DLD1 (cell line): ENCODE results near the gene PTPRM.

Source experiments
- in situ Hi-C: cut with HindIII; loops from 2 replicates; pipeline ENCODE4 v1.10.0; 2017; ENCODE audit warnings: low sequenced_read_pairs

Gene PTPRM

DNA sequence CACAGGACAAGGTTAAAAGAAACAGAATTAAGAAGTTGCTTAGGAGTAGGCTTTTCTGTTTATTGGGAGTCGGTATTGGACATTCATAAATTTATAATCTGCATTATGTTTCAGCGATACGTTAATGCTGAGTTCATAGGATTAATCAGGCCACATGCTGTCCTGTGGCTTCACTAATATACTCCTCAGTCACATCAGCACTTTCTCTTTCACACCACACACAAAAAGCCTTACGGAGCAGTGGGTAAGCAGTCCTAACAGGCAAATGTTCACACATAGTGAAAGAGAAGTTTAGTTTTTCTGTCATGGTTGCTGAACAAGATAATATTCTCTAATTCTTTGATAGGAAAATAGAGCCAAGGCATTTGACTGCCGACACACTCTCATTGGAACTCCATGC, 630.4 kb downstream of the PTPRM start:
- in situ Hi-C loops, result no loop called here

- in situ Hi-C loops, result no loop called here
Observed at GRCh38 chr18:8207996-8208395, 640.9 kb downstream of the PTPRM start.

DNA sequence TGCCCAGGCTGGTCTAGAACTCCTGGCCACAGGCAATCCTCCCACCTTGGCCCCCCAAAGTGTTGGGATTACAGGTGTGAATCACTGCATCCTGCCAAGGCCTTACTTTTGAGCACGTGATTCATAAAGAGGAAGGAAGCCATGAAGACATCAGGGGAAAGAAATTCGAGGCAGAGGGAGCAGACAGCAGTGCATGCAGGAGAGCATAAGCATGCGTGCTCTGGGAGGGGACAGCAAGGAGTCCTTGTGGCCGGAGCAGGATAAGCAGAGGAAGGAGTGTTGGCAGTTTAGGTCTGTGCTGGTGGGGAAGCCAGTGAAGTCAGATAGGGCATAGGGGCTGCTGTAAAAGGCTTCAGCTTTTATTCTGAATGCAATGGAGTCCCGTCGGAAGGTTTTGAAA, 641.6 kb downstream of the PTPRM start:
- in situ Hi-C loops, result no loop called here

DNA sequence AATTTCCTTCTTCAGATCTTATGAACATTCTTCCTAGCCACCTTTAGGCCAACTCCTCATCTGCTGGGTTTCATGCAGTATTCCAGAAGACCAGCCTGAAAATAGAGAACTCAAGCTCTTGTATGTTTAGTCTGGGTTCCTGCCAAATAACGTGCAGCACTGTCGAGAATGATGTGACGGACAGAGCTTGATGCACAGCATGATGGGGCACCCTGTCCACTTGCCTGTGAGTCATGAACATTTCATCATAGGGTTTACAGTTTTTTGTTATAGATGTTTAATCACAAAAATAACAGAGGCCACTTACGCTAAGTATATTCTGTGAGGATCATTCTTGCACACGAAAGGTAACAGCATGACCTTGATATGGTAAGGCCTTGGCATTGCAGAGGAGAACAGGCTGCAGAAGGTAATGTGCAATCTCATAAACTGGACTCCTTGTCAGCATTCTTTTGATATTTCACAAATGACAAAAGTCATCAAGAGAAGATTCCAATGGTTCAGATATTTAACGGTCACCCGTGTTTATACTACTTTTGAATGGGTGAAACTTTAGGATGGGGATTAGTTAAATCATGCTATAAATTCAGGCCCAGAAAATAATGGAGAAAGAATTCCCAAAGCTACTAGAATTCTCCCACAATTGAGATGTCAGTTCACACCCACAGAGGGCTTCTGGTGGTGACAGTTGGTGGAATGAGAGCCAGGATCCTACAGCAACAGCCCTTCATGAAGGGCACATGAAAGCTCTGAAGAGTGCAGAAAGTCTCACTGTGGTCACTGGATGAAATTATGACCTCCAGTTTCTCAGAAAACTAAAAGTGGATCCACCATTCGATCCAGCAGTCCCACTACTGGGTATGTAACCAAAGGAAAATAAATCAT, 646.0 kb downstream of the PTPRM start:
- in situ Hi-C loops, result no loop called here

GRCh38 chr18:8215741-8216140, 648.6 kb downstream of the PTPRM start:
- in situ Hi-C loops, result no loop called here

DNA sequence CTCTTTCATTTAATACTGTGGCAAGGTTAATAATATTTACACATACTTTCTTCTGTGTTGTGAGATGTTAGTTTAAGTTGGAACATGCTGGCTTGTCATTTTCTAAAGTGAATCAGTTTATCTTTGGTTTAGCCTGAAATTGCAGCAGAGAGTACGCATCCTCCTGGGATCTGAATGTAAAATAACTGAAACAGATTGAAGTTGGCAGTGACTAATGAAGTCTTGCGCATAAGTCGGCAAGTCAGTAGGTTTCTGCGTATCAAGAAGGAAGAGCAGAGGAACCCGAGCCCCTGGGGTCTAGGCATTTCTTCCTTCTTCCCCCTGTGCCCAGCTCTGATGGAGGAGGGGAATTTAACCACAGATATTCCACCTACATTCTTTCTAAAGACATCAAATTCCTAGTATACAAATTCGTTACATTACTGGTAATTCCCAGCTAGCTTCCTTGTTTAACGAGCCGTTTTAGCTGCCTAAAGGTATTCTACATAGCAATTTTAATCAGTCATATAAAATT, 650.0 kb downstream of the PTPRM start:
- in situ Hi-C loops, result no loop called here

DNA sequence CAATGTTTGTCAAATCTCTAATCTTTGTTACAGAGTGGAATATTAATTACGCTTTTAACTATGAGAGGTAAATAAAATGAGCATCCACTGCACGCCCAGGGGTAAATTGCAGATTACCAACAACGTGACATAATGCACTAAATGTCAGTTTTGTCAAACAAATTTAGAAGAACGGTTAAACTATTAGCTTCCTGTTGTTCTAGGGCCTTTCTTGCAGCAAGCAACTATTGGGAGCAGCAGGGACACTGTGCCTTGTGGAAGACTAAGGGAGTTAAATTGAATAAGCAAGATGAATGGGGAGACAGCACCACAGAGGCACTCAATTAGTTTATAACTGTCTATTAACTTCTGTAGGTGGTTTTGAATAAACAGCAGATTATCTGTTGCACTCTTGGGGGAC, 651.1 kb downstream of the PTPRM start:
- in situ Hi-C loops, result no loop called here

DNA sequence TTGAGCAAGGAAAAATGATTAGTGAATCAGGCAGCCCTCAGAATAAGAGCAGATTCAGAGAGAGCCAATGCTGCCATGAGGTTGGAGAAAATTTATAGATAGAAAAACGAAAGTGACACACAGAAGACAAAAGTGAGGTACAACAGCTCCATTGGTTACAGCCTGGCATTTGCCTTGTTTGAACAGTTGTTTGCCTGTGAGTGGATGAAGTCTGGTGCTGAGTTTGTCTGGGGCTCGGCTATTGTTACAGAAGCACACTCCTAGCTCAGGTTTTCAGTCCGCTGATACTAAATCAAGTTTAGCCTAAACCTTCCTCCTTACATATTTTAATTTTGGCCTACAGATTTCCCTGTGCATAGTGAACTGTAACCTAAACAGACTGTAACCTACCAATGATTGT, 654.3 kb downstream of the PTPRM start:
- in situ Hi-C loops, result no loop called here

- in situ Hi-C loops, result no loop called here
Observed at GRCh38 chr18:8224576-8224975, 657.5 kb downstream of the PTPRM start.

GRCh38 chr18:8229040-8229439, 661.9 kb downstream of the PTPRM start:
- in situ Hi-C loops, result no loop called here

DNA sequence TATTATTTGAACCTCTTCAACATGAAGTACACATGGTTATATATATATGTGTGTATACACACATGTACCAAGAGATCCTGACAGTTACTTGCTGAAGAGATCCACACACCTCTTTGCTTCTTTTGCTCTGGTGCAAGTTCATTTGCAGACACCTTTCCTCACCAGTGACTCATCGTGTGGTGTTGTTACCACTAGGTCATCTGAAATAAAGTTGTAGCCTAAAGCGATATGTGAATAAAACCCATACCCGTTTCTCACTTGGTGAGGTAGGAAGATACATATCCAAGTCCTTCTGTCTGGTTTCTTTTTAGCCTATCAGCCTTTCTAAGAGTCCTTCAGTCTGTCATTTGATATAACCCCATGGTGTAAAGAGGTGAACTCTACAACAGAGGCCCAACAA, 662.7 kb downstream of the PTPRM start:
- in situ Hi-C loops, result no loop called here

GRCh38 chr18:8231316-8231715, 664.2 kb downstream of the PTPRM start:
- in situ Hi-C loops, result no loop called here

DNA sequence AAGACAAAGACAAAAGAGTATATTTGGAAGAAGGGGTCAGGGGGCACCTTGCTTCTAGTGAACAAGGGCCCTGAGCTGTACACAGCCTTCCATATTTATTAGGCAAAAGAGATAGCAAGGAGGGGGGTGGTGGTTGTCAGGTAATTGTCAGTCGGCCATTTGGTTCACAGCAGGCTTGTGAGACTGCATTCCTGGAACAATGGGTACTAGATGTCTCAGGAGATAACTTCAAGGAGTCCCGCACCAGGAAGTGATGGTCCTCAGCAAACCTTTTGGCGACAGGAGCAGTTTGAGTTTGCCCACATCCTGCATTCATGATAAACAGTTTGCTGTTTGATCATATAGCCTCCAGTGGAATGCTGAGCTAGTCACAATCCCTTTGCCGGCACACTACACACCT, 665.7 kb downstream of the PTPRM start:
- in situ Hi-C loops, result no loop called here

- in situ Hi-C loops, result no loop called here
Observed at GRCh38 chr18:8235894-8236293, 668.8 kb downstream of the PTPRM start.

DNA sequence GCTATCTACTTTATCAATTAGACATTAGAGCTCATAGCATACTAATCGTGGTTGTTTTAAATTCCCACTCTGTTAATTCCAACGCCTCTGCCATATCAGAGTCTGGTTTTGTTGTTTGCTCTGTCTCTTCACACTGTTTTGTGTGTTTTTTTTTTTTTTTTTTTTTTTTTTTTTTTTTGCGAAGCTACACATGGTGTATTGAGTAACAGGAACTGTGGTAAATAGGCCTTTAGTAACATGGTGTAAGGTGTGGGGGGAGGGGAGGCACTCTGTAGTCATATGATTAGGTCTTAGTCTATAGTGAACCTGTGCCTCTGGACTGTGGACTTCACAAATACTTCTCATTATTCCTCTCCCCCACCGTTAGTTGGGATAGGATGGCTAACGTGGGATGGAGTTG, 671.4 kb downstream of the PTPRM start:
- in situ Hi-C loops, result no loop called here

DNA sequence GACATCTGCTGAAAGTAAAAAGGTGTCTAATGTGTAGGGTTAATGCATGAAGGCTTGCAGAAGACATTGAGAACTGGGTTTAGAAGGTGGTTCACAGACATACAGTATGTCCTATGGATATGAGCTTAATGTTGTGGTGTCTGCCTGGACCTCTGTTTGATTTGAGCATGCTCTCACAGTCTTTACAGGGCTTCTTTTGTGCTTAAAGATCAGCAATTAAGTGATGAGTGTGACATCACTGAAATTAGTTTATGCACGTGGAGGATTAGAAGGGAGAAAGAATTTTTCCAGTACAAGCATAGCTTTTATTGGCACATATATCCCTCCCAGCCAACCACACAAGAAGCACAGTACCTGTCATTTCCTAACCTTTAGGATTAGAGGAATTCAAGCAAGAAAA, 674.6 kb downstream of the PTPRM start:
- in situ Hi-C loops, result no loop called here

GRCh38 chr18:8242151-8242696, 675.1 kb downstream of the PTPRM start:
- in situ Hi-C loops, result no loop called here

DNA sequence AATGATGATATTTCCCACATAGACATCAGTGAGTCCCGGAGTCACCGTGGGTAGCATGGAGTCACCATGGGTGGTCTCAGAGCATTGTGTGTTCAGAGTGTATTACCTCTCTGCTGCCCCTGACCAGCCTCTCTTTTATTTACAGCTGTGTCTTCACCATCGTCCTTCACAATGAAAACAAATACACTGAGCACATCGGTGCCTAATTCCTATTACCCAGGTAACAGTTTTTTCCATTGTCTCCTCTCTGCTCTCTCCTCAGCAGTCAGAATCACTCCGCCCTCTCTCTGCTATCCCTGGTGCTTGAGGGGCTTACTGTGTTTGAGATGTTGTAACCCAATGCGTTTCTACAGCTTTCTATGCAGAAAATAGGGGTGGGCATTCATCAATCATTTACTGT, 680.6 kb downstream of the PTPRM start:
- in situ Hi-C loops, result no loop called here

DNA sequence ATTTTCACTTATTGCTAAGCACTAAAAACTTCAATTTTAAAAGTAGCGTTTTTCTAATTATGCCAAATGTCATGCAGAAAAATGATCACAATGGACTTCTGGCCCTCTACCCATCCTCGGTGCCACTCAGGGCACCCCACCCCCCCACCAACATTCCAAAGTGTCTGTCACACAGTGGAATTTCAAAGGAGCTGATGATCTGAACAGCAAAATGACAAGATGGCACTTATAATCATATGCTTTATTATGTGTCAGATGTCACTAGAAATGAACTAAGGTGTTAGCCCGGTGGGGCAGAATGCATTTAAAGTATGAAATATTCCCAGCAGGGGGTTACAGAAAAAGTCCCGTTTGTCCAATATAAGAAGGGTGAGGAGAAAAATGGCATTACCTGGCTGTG, 681.5 kb downstream of the PTPRM start:
- in situ Hi-C loops, result no loop called here

DNA sequence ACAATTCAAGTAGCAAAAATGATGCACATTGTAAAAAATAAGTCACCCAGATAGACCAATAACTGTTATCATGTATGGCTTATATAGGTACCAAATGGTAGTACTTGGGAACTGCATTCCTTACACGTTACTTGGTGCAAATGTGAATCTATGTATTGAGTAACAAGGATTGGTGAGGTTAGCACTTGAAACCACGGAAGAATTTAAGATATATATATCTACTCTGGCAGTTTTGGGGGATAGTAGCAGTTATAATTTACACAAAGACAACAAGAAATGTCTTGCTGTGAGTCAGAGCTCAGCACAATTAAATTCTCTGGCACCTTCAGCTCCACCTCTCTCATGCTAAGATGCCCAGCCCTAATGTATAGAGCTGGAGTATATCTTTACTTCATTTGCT, 682.7 kb downstream of the PTPRM start:
- in situ Hi-C loops, result no loop called here

- in situ Hi-C loops, result no loop called here
Observed at GRCh38 chr18:8252371-8252770, 685.3 kb downstream of the PTPRM start.

- in situ Hi-C loops, result no loop called here
Observed at GRCh38 chr18:8253944-8254343, 686.8 kb downstream of the PTPRM start.
